DND-41 (cell line): ENCODE measurements around the gene RAPGEF5.

Experiments used
- ATAC-seq: fragments of 200-7000 bp; cut with Tn5 transposase; 3 replicates; pipeline ENCODE4 v1.9.1; 2021; ENCODE audit warnings: low read depth; ENCODE audit not compliant: insufficient read depth
- DNase-seq: peaks from one replicate; pipeline ENCODE4 v3.0.0-alpha.2; 2020
- H2AFZ ChIP-seq: 2 replicates; pipeline ENCODE4 v1.6.0; 2012; ENCODE audit warnings: low read depth, low read length
- H3K27ac ChIP-seq: 2 replicates; pipeline ENCODE4 v1.5.1; 2012; ENCODE audit warnings: low read length, inconsistent platforms
- H3K27me3 ChIP-seq: fragments of 200-600 bp; sonication (generic); 2 replicates; pipeline ENCODE4 v1.6.0; 2012; ENCODE audit warnings: low read length, mild to moderate bottlenecking, inconsistent platforms; ENCODE audit not compliant: insufficient read depth, poor library complexity
- H3K36me3 ChIP-seq: 2 replicates; pipeline ENCODE4 v1.5.1; 2012; ENCODE audit warnings: low read length, inconsistent platforms; ENCODE audit not compliant: insufficient read depth
- H3K4me1 ChIP-seq: 2 replicates; pipeline ENCODE4 v1.5.1; 2012; ENCODE audit warnings: mild to moderate bottlenecking, low read length; ENCODE audit not compliant: insufficient read depth
- H3K4me2 ChIP-seq: 2 replicates; pipeline ENCODE4 v1.6.0; 2012; ENCODE audit warnings: mild to moderate bottlenecking, moderate library complexity, low read length, inconsistent platforms; ENCODE audit not compliant: insufficient read depth
- H3K4me3 ChIP-seq, 2 experiments: fragments of 200-600 bp in 1 of 2; shearing (Covaris generic) in 1 of 2; 2 replicates each; pipeline ENCODE4 v1.5.1; 2012 to 2016; ENCODE audit warnings: inconsistent platforms in 2 of 2, low read length in 2 of 2, mild to moderate bottlenecking in 2 of 2, low read depth in 1 of 2, moderate library complexity in 1 of 2
- H3K79me2 ChIP-seq: 2 replicates; pipeline ENCODE4 v1.6.0; 2012; ENCODE audit warnings: low read length, inconsistent platforms; ENCODE audit not compliant: insufficient read depth
- H3K9ac ChIP-seq: 2 replicates; pipeline ENCODE4 v1.6.0; 2012; ENCODE audit warnings: low read depth, mild to moderate bottlenecking, inconsistent platforms, low read length, moderate library complexity
- H3K9me3 ChIP-seq: 2 replicates; pipeline ENCODE4 v1.5.1; 2012; ENCODE audit warnings: low read length, moderate library complexity, mild to moderate bottlenecking, inconsistent platforms; ENCODE audit not compliant: insufficient read depth, severe bottlenecking
- H4K20me1 ChIP-seq: 2 replicates; pipeline ENCODE4 v1.6.0; 2012; ENCODE audit warnings: low read length; ENCODE audit not compliant: insufficient read depth
- CTCF ChIP-seq: IDR thresholded peaks from 2 replicates; pipeline ENCODE4 v1.5.1; 2012; ENCODE audit warnings: borderline replicate concordance, low read length, moderate library complexity, mild to moderate bottlenecking; ENCODE audit not compliant: poor library complexity, severe bottlenecking; ENCODE audit errors: extremely low read depth
- EZH2 ChIP-seq: IDR thresholded peaks from 3 replicates; pipeline ENCODE4 v1.6.1; 2012; ENCODE audit warnings: borderline replicate concordance, low read depth, mild to moderate bottlenecking, moderate library complexity, low read length, inconsistent platforms; ENCODE audit not compliant: severe bottlenecking

Gene RAPGEF5

GRCh38 chr7:22150221-22150620 is 206.7 kb downstream of the RAPGEF5 start:
- no peak for TF ChIP-seq CTCF
- no peak for TF ChIP-seq EZH2
- H3K9ac ChIP-seq, result no peak overlapping the region
- H4K20me1 ChIP-seq, result no peaks in the 10 kb centered on the region
- ATAC-seq, result no peak
- DNase-seq, result no peak
- H3K36me3 ChIP-seq, result peaks cover 80% of the 10 kb centered on the region
- no peaks in the 10 kb centered on the region for H3K27me3 ChIP-seq
- no peaks in the 10 kb centered on the region for H3K79me2 ChIP-seq
- no peak overlapping the region for H3K4me2 ChIP-seq
- no peaks in the 10 kb centered on the region for H3K9me3 ChIP-seq
- H2AFZ ChIP-seq, result no peak overlapping the region
- H3K4me3 ChIP-seq, result no peak overlapping the region
- no peak overlapping the region for H3K27ac ChIP-seq
- peaks cover 20% of the 10 kb centered on the region for H3K4me1 ChIP-seq

GRCh38 chr7:22147868-22148267 is 209.1 kb downstream of the RAPGEF5 start:
- no peaks in the 10 kb centered on the region for H3K4me1 ChIP-seq
- ATAC-seq (no peak), DNase-seq (no peak)
- no peak overlapping the region for H3K27ac ChIP-seq
- no peak for TF ChIP-seq EZH2
- TF ChIP-seq CTCF, result no peak
- H3K9me3 ChIP-seq, result no peaks in the 10 kb centered on the region
- no peaks in the 10 kb centered on the region for H3K79me2 ChIP-seq
- H3K36me3 ChIP-seq, result peaks cover 81% of the 10 kb centered on the region
- no peaks in the 10 kb centered on the region for H3K27me3 ChIP-seq
- H2AFZ ChIP-seq, result no peak overlapping the region
- no peak overlapping the region for H3K9ac ChIP-seq
- no peak overlapping the region for H3K4me2 ChIP-seq
- H4K20me1 ChIP-seq, result no peaks in the 10 kb centered on the region
- H3K4me3 ChIP-seq, result no peak overlapping the region

GRCh38 chr7:22146961-22147512 is 209.9 kb downstream of the RAPGEF5 start:
- Histone ChIP-seq H3K9me3 (no peaks in the 10 kb centered on the region), H3K9ac (no peak overlapping the region), H3K27me3 (no peaks in the 10 kb centered on the region), H3K79me2 (no peaks in the 10 kb centered on the region), H3K27ac (no peak overlapping the region), H3K4me2 (no peak overlapping the region), H2AFZ (no peak overlapping the region), H3K4me1 (no peaks in the 10 kb centered on the region), H3K36me3 (peaks cover 83% of the 10 kb centered on the region), H3K4me3 (no peak overlapping the region), H4K20me1 (no peaks in the 10 kb centered on the region)
- no peak for ATAC-seq
- DNase-seq, result no peak
- TF ChIP-seq CTCF (no peak), EZH2 (no peak)

- no peaks in the 10 kb centered on the region for H3K27me3 ChIP-seq
- no peaks in the 10 kb centered on the region for H3K79me2 ChIP-seq
- DNase-seq (no peak), ATAC-seq (no peak)
- no peaks in the 10 kb centered on the region for H3K9me3 ChIP-seq
- no peak overlapping the region for H3K4me3 ChIP-seq
- peaks cover 83% of the 10 kb centered on the region for H3K36me3 ChIP-seq
- H3K4me2 ChIP-seq, result no peak overlapping the region
- no peaks in the 10 kb centered on the region for H3K4me1 ChIP-seq
- no peak overlapping the region for H3K9ac ChIP-seq
- TF ChIP-seq EZH2 (no peak), CTCF (no peak)
- H2AFZ ChIP-seq, result no peak overlapping the region
- no peaks in the 10 kb centered on the region for H4K20me1 ChIP-seq
- H3K27ac ChIP-seq, result no peak overlapping the region
Observed at GRCh38 chr7:22144950-22145349, 212.0 kb downstream of the RAPGEF5 start.
